Measurements from ENCODE around the gene RNF39.
"Not testable (repeated sequence)": the region's sequence is repeated elsewhere in the genome, so short reads cannot be mapped to it uniquely, and the experiment has no call there.

The RNF39 gene

GRCh38 chr6:30029588-30029987 lies 46.0 kb downstream of the RNF39 start:
- H3K4me3 ChIP-seq (ENCODE audit: low read length): no peak overlapping the region
- no peak for DNase-seq (ENCODE audit: low read depth)
- TF ChIP-seq CTCF (IDR thresholded peaks at IDR 0.05; ENCODE audit: insufficient read depth, low read depth, low read length, missing control alignments): no peak

DNA sequence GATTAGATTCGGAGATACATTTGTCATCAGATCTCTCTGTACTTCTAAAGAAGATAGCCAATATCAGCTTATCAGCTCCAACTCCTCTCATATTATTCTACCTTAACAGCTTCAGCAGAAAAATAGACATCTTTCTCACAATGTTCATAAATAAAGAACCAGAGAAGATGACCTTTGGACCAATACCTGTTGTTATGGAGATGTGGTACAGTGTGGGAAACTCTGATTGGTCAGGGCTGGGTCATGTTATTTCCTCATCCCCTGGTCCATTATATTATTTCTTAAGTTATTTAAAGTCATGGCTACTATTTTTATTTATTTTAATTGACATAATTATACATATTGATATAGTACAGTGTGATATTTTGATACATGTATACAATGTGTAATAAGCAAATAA lies 50.4 kb downstream of the RNF39 start:
- no peak for TF ChIP-seq CTCF (IDR thresholded peaks at IDR 0.05; ENCODE audit: insufficient read depth, low read depth, low read length, missing control alignments)
- DNase-seq (ENCODE audit: low read depth): no peak

DNA sequence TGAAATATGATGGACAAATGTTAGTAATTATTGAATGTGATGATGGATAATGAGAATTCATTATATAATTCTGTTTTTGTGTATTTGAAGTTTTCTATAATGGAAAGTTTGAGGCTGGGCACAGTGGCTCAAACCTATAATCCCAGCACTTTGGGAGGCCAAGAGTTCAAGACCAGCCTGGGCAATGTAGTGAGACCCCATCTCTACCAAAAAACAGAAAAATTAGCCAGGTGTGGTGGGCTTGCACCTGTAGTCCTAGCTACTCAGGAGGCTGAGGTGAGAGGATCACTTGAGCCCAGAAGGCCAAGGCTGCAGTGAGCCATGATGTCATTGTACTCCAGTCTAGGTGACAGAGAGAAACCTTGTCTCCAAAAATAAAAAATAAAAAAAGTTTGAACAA lies 52.9 kb downstream of the RNF39 start:
- H3K4me3 ChIP-seq (ENCODE audit: low read length); DNase-seq (ENCODE audit: low read depth): not testable (repeated sequence)

More for the DNA sequence above, 50.4 kb downstream of the RNF39 start:
- H3K4me3 ChIP-seq (ENCODE audit: low read length): no peak overlapping the region

- H3K4me3 ChIP-seq (ENCODE audit: low read length): no peak overlapping the region
- no peak for DNase-seq (ENCODE audit: low read depth)
- TF ChIP-seq CTCF (IDR thresholded peaks at IDR 0.05; ENCODE audit: insufficient read depth, low read depth, low read length, missing control alignments): no peak
Measured at GRCh38 chr6:30022189-30022588, 53.4 kb downstream of the RNF39 start.

DNA sequence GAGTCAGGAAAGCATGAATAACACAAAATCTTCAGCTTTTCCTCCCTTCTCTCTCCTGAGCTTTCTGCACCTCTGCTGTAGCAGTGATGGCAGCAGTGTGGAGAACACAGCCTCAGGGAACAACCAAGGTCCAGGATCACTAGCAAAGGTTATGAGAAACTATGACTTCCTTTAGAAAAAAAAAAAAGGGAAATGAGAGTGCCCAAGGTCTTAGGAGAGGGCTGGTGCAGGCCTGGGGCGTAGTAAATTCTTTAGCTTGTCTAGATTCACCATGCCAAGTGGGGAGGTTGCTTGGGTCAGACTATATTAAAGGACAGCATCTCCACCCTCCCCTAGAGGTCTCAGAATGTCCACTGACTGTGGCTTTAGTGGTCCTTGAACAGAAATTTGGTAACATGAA lies 54.9 kb downstream of the RNF39 start:
- TF ChIP-seq CTCF (IDR thresholded peaks at IDR 0.05; ENCODE audit: insufficient read depth, low read depth, low read length, missing control alignments): no peak
- no peak for DNase-seq (ENCODE audit: low read depth)
- H3K4me3 ChIP-seq (ENCODE audit: low read length): no peak overlapping the region

Measured in epithelial cell of esophagus (primary cell).